Dedifferentiated amniotic fluid mesenchymal stem cell (primary cell): Measurements from ENCODE around the gene MVP.

Source experiments
- DNase-seq: peaks from one replicate; pipeline ENCODE4 v3.0.0-alpha.2; 2016; ENCODE audit errors: extremely low spot score

The MVP gene

DNA sequence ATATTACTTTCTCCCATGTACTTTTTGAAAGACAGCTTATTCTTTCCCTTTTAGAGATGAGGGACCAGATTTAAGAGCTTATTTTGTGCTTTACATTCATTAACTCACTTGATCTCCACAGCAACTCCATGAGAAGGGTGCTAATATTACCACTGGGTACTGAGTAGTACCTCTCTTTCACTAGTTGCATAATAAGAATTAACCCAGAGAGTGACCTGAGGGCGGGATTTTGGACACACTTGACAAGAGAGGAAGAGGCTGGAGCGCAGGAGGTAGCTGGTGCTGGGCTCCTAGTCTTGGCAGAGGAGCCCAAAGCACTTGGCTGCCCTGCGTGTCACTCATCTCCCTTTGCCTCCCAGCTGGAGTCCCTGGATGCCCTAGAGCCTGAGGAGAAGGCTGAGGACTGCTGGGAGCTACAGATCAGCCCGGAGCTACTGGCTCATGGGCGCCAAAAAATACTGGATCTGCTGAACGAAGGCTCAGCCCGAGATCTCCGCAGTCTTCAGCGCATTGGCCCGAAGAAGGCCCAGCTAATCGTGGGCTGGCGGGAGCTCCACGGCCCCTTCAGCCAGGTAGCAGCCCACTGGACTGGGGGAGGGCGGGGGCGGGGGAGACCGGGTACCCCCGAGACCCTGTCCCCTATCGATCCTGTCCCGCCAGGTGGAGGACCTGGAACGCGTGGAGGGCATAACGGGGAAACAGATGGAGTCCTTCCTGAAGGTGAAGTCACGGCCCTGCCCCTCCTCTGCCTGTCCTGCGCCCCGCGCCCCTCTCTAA lies 15.6 kb upstream of the MVP start:
- DNase-seq = no peak

- peak; percentile 96 for DNase-seq
Observed at GRCh38 chr16:29805232-29806098, 14.8 kb upstream of the MVP start.

DNA sequence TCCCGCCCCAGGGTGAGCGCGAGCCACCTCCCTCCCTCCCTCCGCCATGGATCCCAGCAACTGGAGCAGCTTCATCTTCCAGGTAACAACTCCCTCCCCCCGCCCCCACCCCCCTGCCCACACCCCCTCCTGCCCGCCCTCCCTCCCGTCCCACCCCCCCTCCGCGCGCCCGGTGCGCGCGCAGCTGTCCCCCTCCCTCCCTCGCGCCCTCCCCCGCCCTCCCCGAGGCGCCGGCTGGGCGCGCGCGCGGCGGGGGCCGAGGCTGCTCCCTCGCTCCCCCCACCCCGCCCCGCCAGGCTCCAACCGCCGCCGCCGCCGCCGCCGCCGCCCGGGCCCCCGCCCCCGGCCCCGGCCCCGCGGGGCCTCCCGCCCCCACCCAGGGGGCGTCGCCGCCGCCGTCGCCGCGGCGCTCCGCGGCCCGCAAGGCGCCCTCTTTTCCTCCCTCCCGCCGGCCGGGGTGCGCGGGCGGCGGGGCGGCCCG lies 14.1 kb upstream of the MVP start, which contains the start of gene MAZ:
Gene MAZ, plus strand, starts transcription at position 431 of the 481 bp plus-strand sequence. CDS start 173 bp downstream, outside the sequence.
- DNase-seq = peak; percentile 38

DNA sequence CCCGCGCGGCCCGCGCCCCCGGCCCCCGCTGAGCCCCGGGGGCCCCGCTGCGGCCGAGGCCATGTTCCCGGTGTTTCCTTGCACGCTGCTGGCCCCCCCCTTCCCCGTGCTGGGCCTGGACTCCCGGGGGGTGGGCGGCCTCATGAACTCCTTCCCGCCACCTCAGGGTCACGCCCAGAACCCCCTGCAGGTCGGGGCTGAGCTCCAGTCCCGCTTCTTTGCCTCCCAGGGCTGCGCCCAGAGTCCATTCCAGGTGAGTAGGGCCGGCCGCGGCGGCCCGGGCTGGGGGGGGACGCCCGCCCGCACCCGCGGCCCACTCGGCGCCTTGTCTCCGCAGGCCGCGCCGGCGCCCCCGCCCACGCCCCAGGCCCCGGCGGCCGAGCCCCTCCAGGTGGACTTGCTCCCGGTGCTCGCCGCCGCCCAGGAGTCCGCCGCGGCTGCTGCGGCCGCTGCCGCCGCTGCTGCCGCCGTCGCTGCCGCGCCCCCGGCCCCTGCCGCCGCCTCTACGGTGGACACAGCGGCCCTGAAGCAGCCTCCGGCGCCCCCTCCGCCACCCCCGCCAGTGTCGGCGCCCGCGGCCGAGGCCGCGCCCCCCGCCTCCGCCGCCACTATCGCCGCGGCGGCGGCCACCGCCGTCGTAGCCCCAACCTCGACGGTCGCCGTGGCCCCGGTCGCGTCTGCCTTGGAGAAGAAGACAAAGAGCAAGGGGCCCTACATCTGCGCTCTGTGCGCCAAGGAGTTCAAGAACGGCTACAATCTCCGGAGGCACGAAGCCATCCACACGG lies 13.4 kb upstream of the MVP start:
- DNase-seq = no peak

DNA sequence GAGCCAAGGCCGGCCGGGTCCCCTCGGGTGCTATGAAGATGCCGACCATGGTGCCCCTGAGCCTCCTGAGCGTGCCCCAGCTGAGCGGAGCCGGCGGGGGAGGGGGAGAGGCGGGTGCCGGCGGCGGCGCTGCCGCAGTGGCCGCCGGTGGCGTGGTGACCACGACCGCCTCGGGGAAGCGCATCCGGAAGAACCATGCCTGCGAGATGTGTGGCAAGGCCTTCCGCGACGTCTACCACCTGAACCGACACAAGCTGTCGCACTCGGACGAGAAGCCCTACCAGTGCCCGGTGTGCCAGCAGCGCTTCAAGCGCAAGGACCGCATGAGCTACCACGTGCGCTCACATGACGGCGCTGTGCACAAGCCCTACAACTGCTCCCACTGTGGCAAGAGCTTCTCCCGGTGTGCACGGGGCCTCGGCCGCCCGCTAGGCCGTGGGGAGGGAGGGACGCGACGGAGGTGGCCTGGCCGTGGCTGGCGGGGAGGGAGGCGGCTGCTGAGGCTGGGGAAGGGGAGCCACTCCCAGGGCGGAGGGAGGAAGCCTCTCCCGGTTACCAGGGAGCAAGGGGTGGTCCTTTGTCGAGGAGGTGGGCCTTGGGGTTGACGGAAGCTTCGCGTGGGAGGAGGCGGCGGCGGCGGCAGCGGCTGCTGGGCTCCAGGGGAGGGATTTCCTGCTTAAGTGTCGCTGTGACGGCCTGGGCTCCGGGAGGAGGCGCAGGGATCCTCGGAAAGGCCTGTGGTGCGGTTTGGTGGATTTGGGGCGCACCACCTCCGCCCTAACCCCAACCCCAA lies 12.6 kb upstream of the MVP start:
- DNase-seq = peak; percentile 85

DNA sequence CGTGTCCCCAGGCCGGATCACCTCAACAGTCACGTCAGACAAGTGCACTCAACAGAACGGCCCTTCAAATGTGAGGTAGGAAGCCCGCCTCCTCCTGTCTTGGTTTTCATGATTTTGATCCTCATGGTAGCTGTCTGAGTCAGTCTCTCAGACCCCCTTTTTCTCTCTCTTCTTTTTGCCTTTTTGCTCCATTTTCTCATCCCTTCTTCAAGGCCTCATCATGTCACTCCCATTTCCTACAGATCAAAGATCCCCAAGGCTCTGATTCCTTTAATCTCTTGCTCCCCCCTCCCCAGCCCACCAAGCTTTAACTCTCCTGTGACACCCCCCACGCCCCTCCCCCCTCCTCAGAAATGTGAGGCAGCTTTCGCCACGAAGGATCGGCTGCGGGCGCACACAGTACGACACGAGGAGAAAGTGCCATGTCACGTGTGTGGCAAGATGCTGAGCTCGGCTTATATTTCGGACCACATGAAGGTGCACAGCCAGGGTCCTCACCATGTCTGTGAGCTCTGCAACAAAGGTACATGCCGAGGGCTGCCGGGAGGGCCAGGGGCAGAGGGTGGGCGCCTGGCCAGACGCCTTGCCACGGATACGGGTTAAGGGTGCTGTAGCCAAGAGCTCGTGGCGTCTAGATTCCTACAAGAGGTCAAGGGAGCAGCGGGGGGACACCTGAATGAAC lies 11.9 kb upstream of the MVP start:
- no peak for DNase-seq

DNA sequence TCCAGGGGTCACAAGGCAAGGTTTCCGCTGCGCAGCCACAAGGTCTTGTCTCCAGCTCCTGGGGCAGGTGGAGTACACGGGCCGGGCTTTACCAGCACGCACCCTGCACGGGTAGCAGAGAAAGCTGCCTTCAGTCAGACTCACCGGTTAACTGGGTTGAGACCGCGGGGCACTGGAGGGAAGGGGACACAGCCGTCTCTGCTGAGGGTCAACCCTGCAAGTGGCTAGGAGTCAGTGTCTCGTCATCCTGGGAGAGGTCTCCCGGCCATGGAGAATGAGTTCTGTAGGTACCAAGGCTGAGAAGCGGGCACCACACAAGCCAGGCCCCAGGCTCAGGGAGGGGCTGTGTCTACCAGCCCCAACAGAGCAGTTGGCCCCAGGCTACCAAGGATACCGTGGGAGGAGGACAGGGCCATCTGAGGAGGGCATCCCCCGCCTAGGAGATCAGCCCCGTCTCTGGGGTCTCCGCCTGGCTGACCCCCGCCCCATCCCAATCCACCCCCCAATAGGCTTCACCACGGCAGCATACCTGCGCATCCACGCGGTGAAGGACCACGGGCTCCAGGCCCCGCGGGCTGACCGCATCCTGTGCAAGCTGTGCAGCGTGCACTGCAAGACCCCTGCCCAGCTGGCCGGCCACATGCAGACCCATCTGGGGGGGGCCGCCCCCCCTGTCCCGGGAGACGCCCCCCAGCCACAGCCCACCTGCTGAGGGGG lies 11.1 kb upstream of the MVP start:
- DNase-seq = no peak

GRCh38 chr16:29809850-29810698 lies 10.2 kb upstream of the MVP start:
- no peak for DNase-seq

GRCh38 chr16:29810699-29811169 lies 9.5 kb upstream of the MVP start:
- DNase-seq = no peak

GRCh38 chr16:29811170-29811895 lies 8.9 kb upstream of the MVP start:
- DNase-seq = peak; percentile 96

DNA sequence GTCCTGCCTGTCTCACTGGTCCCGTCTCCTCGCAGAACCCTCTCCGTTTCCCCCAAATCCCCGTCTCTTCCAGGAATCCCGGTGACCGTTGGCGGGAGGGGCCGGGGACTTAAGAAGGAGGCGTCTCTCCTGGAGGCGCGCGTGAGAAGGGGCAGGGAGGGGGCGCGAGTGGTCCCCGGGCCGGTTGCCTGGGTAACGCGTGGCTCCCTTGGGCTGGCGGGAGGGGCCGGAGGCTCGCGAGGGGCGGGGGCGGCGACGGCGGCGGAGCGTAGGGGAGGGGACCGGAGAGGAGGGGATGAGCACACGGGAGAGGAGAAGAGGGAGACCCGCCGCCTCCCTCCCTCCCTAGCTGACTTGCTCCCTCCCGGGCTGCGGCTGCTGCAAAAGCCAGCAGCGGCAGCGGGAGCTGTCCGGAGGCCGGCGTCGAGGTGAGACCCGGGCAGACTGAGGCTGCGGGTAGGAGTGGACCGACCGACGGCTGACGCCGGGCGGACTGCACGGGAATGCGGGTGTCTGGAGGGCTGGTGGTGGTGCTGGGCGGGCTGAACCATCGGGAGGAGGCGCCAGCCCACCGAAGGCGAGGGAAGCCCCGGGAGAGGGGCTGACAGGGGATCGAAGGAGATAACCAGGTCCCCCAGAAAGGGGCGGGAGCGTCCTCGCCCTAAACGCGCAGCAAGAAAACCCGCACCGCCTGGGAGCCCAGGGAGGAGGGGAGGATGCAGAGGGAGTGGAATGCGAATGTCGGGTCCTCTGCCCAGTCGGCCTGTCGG lies 8.2 kb upstream of the MVP start, which contains the start of gene PRRT2:
Gene PRRT2, plus strand, starts transcription at position 298 of the 770 bp plus-strand sequence. CDS start 862 bp downstream, outside the sequence.
- DNase-seq = no peak

DNA sequence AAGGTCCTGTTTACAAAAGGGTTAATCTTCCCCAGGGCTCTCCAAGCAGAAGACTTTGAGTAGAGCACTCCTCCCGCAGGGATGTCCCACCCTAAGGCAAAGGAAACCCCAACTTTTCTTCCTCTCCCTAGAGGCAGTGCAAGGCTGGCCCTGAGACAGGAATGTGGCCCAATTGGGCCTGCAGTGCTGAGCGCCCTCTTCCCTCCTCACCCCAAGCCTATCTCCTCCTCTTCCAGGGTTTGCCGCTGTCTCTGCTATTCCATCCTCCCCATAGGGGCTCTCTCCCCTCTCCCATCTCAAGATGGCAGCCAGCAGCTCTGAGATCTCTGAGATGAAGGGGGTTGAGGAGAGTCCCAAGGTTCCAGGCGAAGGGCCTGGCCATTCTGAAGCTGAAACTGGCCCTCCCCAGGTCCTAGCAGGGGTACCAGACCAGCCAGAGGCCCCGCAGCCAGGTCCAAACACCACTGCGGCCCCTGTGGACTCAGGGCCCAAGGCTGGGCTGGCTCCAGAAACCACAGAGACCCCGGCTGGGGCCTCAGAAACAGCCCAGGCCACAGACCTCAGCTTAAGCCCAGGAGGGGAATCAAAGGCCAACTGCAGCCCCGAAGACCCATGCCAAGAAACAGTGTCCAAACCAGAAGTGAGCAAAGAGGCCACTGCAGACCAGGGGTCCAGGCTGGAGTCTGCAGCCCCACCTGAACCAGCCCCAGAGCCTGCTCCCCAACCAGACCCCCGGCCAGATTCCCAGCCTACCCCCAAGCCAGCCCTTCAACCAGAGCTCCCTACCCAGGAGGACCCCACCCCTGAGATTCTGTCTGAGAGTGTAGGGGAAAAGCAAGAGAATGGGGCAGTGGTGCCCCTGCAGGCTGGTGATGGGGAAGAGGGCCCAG lies 7.3 kb upstream of the MVP start:
- DNase-seq = no peak

- DNase-seq = no peak
Observed at GRCh38 chr16:29813644-29814562, 6.4 kb upstream of the MVP start.

GRCh38 chr16:29814592-29814991 lies 5.7 kb upstream of the MVP start:
- no peak for DNase-seq
